Left ventricle myocardium superior (tissue), 1 donor: ENCODE measurements around the gene EFNA4. TPM values are rescaled to one million over a fixed set of nuclear protein-coding genes. Genes with fewer than 3 reads are reported as not detected.

ENCODE experiments used
- ATAC-seq: fragments of 200-7000 bp; cut with Tn5 transposase; one replicate; pipeline ENCODE4 v1.9.1; 2020; ENCODE audit warnings: mild to moderate bottlenecking, moderate library complexity
- DNase-seq: peaks from one replicate; pipeline ENCODE4 v3.0.0-alpha.2; 2020
- intact Hi-C: fragments of 100-400 bp; cut with micrococcal nuclease; formaldehyde crosslinking; loops from one replicate; pipeline ENCODE4 v1.11.0; 2022
- total RNA-seq: library from RNA; stranded (reverse); fragmentation: NEBNext Ultra II Directional; extraction: Animal tissue kit (Norgen Biotek cat#: 25700); gene quantifications from one replicate; pipeline ENCODE4 v1.2.1, GENCODE V29; 2021
- donor health status: DM: no; HTN: yes; CAD: no; lungs with severe emphysema.

Gene EFNA4
- total RNA-seq, 1 donor from 2014 or later: 2.3 TPM

GRCh38 chr1:155049651-155050559 is 13.6 kb upstream of the EFNA4 start:
- ATAC-seq: no peak
- intact Hi-C loops: no loop called here

GRCh38 chr1:155050560-155051341 is 12.8 kb upstream of the EFNA4 start, which contains the start of gene ADAM15:
TSS of gene ADAM15 (plus strand) at chr1:155051316. CDS start at chr1:155051387, 71 bp downstream.
- intact Hi-C loops: no loop called here
- peak; percentile 91 for ATAC-seq

More at GRCh38 chr1:155049651-155050559, 13.6 kb upstream of the EFNA4 start:
- no peak for DNase-seq

GRCh38 chr1:155051342-155051776 is 12.2 kb upstream of the EFNA4 start:
- ATAC-seq (peak; percentile 2), DNase-seq (no peak)
- intact Hi-C loops: no loop called here

More at GRCh38 chr1:155050560-155051341, 12.8 kb upstream of the EFNA4 start, which contains the start of gene ADAM15:
- peak; percentile 93 for DNase-seq

GRCh38 chr1:155051777-155052398 is 11.7 kb upstream of the EFNA4 start:
- peak; percentile 76 for DNase-seq
- intact Hi-C loops: no loop called here
- ATAC-seq: peak; percentile 49

GRCh38 chr1:155052439-155053395 is 10.8 kb upstream of the EFNA4 start:
- DNase-seq: peak; percentile 56
- intact Hi-C loops: no loop called here
- peak; percentile 14 for ATAC-seq

GRCh38 chr1:155053531-155054105 is 9.9 kb upstream of the EFNA4 start:
- intact Hi-C loops: no loop called here
- no peak for ATAC-seq
- DNase-seq: no peak

GRCh38 chr1:155057104-155057503 is 6.4 kb upstream of the EFNA4 start:
- DNase-seq (no peak), ATAC-seq (no peak)
- intact Hi-C loops: no loop called here

GRCh38 chr1:155057788-155058211 is 5.7 kb upstream of the EFNA4 start:
- DNase-seq (no peak), ATAC-seq (no peak)
- intact Hi-C loops: no loop called here

- no peak for ATAC-seq
- peak; percentile 23 for DNase-seq
- intact Hi-C loops: no loop called here
Measured at GRCh38 chr1:155060736-155061135, 2.8 kb upstream of the EFNA4 start.

GRCh38 chr1:155061381-155062150 is 2.0 kb upstream of the EFNA4 start:
- DNase-seq: peak; percentile 92
- ATAC-seq: peak; percentile 65
- intact Hi-C loops: no loop called here

- DNase-seq (peak; percentile 34), ATAC-seq (peak; percentile 2)
- intact Hi-C loops: no loop called here
Measured at GRCh38 chr1:155062151-155062686, 1.3 kb upstream of the EFNA4 start.

GRCh38 chr1:155062702-155063411 is 683 bp upstream of the EFNA4 start:
- ATAC-seq (peak; percentile 57), DNase-seq (peak; percentile 73)
- intact Hi-C loops: no loop called here

GRCh38 chr1:155064111-155064831 is 731 bp downstream of the EFNA4 start:
- ATAC-seq (peak; percentile 9), DNase-seq (peak; percentile 39)
- intact Hi-C loops: no loop called here

GRCh38 chr1:155064832-155065429 is 1.4 kb downstream of the EFNA4 start:
- ATAC-seq (no peak), DNase-seq (no peak)
- intact Hi-C loops: no loop called here

GRCh38 chr1:155066777-155067176 is 3.2 kb downstream of the EFNA4 start:
- DNase-seq (no peak), ATAC-seq (no peak)
- intact Hi-C loops: no loop called here
